T-helper 2 cell (primary cell): Measurements from ENCODE around the gene ANKRD16.
"Not testable (repeated sequence)": the region's sequence is repeated elsewhere in the genome, so short reads cannot be mapped to it uniquely, and the experiment has no call there.

Source experiments
- DNase-seq, 5 experiments: peaks; one replicate each; pipeline versions ENCODE4 v3.0.0 to v3.0.0-alpha.2; 2012 to 2022

The ANKRD16 gene

GRCh38 chr10:5871596-5871995, 18.1 kb downstream of the ANKRD16 start:
- no peak for DNase-seq

GRCh38 chr10:5869156-5869555, 20.5 kb downstream of the ANKRD16 start:
- DNase-seq, result no peak

GRCh38 chr10:5868383-5868782, 21.3 kb downstream of the ANKRD16 start:
- DNase-seq, result not testable (repeated sequence)

GRCh38 chr10:5867091-5867615, 22.5 kb downstream of the ANKRD16 start:
- not testable (repeated sequence) for DNase-seq

- DNase-seq, result not testable (repeated sequence)
Measured at GRCh38 chr10:5866451-5867081, 23.1 kb downstream of the ANKRD16 start.

GRCh38 chr10:5862981-5863685, 26.6 kb downstream of the ANKRD16 start:
- DNase-seq, result not testable (repeated sequence)

GRCh38 chr10:5862360-5862961, 27.2 kb downstream of the ANKRD16 start:
- DNase-seq, result peak in 1 of 5 experiments; percentile 48

GRCh38 chr10:5860066-5860465, 29.6 kb downstream of the ANKRD16 start:
- DNase-seq, result no peak

GRCh38 chr10:5858811-5859210, 30.9 kb downstream of the ANKRD16 start:
- no peak for DNase-seq

- DNase-seq, result no peak
Measured at GRCh38 chr10:5856701-5857004, 33.0 kb downstream of the ANKRD16 start.

GRCh38 chr10:5855979-5856700, 33.6 kb downstream of the ANKRD16 start:
- no peak for DNase-seq

GRCh38 chr10:5854131-5854475, 35.6 kb downstream of the ANKRD16 start:
- no peak for DNase-seq

GRCh38 chr10:5846667-5847066, 43.0 kb downstream of the ANKRD16 start:
- DNase-seq, result not testable (repeated sequence)

GRCh38 chr10:5844345-5845055, 45.2 kb downstream of the ANKRD16 start:
- DNase-seq, result no peak

- DNase-seq, result peak in 1 of 5 experiments; percentile 8
Measured at GRCh38 chr10:5843686-5844344, 45.9 kb downstream of the ANKRD16 start.

GRCh38 chr10:5841965-5842364, 47.7 kb downstream of the ANKRD16 start:
- DNase-seq, result no peak

- DNase-seq, result no peak
Measured at GRCh38 chr10:5840314-5841307, 49.1 kb downstream of the ANKRD16 start.

GRCh38 chr10:5836181-5836580, 53.5 kb downstream of the ANKRD16 start:
- DNase-seq, result not testable (repeated sequence)

GRCh38 chr10:5835446-5836095, 54.1 kb downstream of the ANKRD16 start:
- DNase-seq, result no peak

- no peak for DNase-seq
Measured at GRCh38 chr10:5833814-5834213, 55.9 kb downstream of the ANKRD16 start.
